Measurements from ENCODE around the gene HOXA7.
A peak's percentile ranks its signal among the peaks of the same experiment; 100 is the strongest.

DNA sequence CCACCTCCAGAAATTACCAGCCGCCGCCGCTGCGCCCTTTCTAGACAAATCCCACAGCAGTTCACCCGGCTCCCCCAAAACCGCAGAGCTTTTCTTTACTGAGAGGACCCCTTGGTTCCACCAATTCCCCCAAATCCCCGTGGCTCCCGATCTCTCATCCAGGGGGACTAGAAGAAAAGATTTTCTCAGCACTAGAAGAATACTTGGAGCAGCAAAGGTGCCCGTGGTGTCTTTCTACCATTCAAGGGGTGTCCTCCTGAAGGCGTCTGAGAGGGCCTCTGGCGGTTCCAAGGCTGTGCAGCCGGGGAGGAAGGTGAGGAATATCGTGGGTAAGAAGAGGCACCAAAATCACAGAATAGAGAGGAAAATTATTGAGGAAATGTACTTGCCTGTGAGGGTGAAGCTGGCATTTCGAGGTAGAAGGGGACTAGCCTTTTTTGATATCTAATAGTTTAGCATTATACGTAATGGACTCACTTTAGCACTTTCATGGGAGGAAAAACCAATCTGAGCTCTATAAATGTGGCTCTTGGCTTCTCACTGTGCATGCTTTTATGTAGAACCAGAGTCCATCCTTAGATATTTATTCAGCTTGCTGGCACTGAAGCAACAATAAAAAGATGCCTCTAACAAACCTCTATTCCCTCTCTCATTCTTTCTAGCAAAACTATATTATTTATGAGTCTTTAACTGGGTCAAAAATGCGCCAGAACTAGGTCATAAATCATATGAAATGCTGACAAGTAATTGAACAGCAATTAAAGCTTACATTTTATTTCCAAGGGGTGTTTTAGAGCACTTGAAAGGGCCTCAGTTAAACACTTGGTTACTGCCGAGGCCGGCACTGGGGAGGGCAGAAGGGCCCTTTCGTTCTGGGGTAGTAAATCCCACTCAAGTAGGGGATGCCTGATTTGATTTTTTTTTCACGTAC, 40.2 kb downstream of the HOXA7 start:
- TF ChIP-seq CTCF (IDR thresholded peaks at IDR 0.05; ENCODE audit: control extremely low read depth in 1 of 3, insufficient read depth in 1 of 3, low read depth in 1 of 3, low read length in 3 of 3) = no peak
- TF ChIP-seq TCF12 (IDR thresholded peaks at IDR 0.05; ENCODE audit: low read depth, low read length) = no peak
- no peak for TF ChIP-seq CREB1 (IDR thresholded peaks at IDR 0.05)
- TF ChIP-seq RBBP5 (IDR thresholded peaks at IDR 0.05; ENCODE audit: borderline replicate concordance, low read depth, low read length) = no peak
- TF ChIP-seq, protein P1, sequence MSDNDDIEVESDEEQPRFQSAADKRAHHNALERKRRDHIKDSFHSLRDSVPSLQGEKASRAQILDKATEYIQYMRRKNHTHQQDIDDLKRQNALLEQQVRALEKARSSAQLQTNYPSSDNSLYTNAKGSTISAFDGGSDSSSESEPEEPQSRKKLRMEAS (IDR thresholded peaks at IDR 0.05) = no peak
- peak; percentile 6 for TF ChIP-seq EZH2 (IDR thresholded peaks at IDR 0.05; ENCODE audit: low read depth, low read length, severe bottlenecking)
- no peak for TF ChIP-seq PHF8 (conservative IDR thresholded peaks at IDR 0.05; ENCODE audit: low read depth, low read length)
- TF ChIP-seq ZNF274 (IDR thresholded peaks at IDR 0.05; ENCODE audit: borderline replicate concordance, extremely low read depth, low read length) = no peak
- TF ChIP-seq BRCA1 (IDR thresholded peaks at IDR 0.05; ENCODE audit: low read depth, low read length) = no peak

All from H1 (cell line).